ENCODE results near the gene GLI3. TPM values are rescaled to one million over a fixed set of nuclear protein-coding genes. Genes with fewer than 3 reads are reported as not detected.

Gene GLI3
- polyA plus RNA-seq, 1 of the 3 experiments (the other 2 are of a cell fraction): 0.08 TPM

- no peak for TF ChIP-seq ZBTB33 (IDR thresholded peaks at IDR 0.05; ENCODE audit: borderline replicate concordance, low read depth)
- no peak for TF ChIP-seq REST (IDR thresholded peaks at IDR 0.05; ENCODE audit: low read depth, low read length)
Observed at GRCh38 chr7:41977151-41977651, 259.8 kb downstream of the GLI3 start (continued).

GRCh38 chr7:41976411-41976810 is 260.6 kb downstream of the GLI3 start:
- no peak overlapping the region for H3K4me2 ChIP-seq
- no peaks in the 10 kb centered on the region for H4K20me1 ChIP-seq (ENCODE audit: insufficient read depth)
- no peaks in the 10 kb centered on the region for H3F3A ChIP-seq (replicated peaks; ENCODE audit: insufficient read depth)
- no peaks in the 10 kb centered on the region for H3K36me3 ChIP-seq (replicated peaks in 1 of 2; ENCODE audit: control insufficient read depth in 1 of 2, insufficient read depth in 2 of 2, low read length in 1 of 2)
- ChIA-PET CTCF (interaction anchor here (0.5 to 7.3 kb wide), 15 partner anchors 11 to 998 kb away, joined by 3 to 74 read pairs (median 4); no protein-coding TSS in a partner anchor), POLR2A (no interaction called here)
- H2AFZ ChIP-seq (ENCODE audit: low read depth): no peak overlapping the region
- no peaks in the 10 kb centered on the region for H3K79me2 ChIP-seq (ENCODE audit: insufficient read depth)
- no peaks in the 10 kb centered on the region for H3K9me3 ChIP-seq
- WGBS (ENCODE audit: low lambda C conversion rate): 22% methylated on average over 2 of the region's 2 CpGs
- no peak overlapping the region for H3K9ac ChIP-seq
- H3K4me3 ChIP-seq (ENCODE audit: low read depth in 2 of 2, low read length in 1 of 2): no peak overlapping the region
- no peaks in the 10 kb centered on the region for H3K9me2 ChIP-seq
- H3K27me3 ChIP-seq (ENCODE audit: insufficient read depth): peaks cover 36% of the 10 kb centered on the region
- no peaks in the 10 kb centered on the region for H3K4me1 ChIP-seq (ENCODE audit: control insufficient read depth in 1 of 2, insufficient read depth in 2 of 2, low read depth in 1 of 2, low read length in 1 of 2)
- no peak for DNase-seq
- H3K27ac ChIP-seq (ENCODE audit: low read depth in 2 of 2, low read length in 1 of 2): no peak overlapping the region
- TF ChIP-seq SMC3 (IDR thresholded peaks at IDR 0.05; ENCODE audit: low read depth, low read length) (no peak), CHD2 (IDR thresholded peaks at IDR 0.05; ENCODE audit: low read length, partially characterized antibody) (no peak), RCOR1 (IDR thresholded peaks at IDR 0.05; ENCODE audit: low read length) (no peak), FOXM1 (IDR thresholded peaks at IDR 0.05; ENCODE audit: low read depth) (no peak), EZH2phosphoT487 (IDR thresholded peaks at IDR 0.05; ENCODE audit: borderline replicate concordance, low read depth) (no peak), IRF3 (IDR thresholded peaks at IDR 0.05; ENCODE audit: low read depth, low read length) (no peak), JUND (IDR thresholded peaks at IDR 0.05) (no peak), FOXJ3 (CRISPR knock-in tag; IDR thresholded peaks at IDR 0.05) (no peak), PBX3 (IDR thresholded peaks at IDR 0.05) (no peak), ELF1 (IDR thresholded peaks at IDR 0.05) (no peak), NFIC (IDR thresholded peaks at IDR 0.05; ENCODE audit: borderline replicate concordance) (no peak)

Data from SK-N-SH (cell line).